Endodermal cell (in vitro differentiated cells): ENCODE data around the gene NR2F2. TPM values are rescaled to one million over a fixed set of nuclear protein-coding genes. Genes with fewer than 3 reads are reported as not detected.

Source experiments
- DNase-seq: peaks from one replicate; pipeline ENCODE4 v3.0.0-alpha.2; 2017
- H3K27ac ChIP-seq: 2 replicates; pipeline ENCODE4 v1.5.1; 2013; ENCODE audit warnings: mild to moderate bottlenecking, low read depth, low read length, moderate library complexity
- H3K27me3 ChIP-seq: 2 replicates; pipeline ENCODE4 v1.6.1; 2013; ENCODE audit warnings: mild to moderate bottlenecking, low read length, moderate library complexity; ENCODE audit not compliant: insufficient read depth, control insufficient read depth, poor library complexity, severe bottlenecking
- H3K36me3 ChIP-seq: 2 replicates; pipeline ENCODE4 v1.7.0; 2013; ENCODE audit warnings: mild to moderate bottlenecking, low read length, moderate library complexity; ENCODE audit not compliant: control insufficient read depth, insufficient read depth
- H3K4me1 ChIP-seq: one replicate; pipeline ENCODE4 v1.7.0; 2013; ENCODE audit warnings: low read length; ENCODE audit not compliant: control insufficient read depth, insufficient read depth
- H3K4me3 ChIP-seq: 2 replicates; pipeline ENCODE4 v1.5.1; 2013; ENCODE audit warnings: mild to moderate bottlenecking, low read length, moderate library complexity
- H3K9ac ChIP-seq: 2 replicates; pipeline ENCODE4 v1.6.1; 2013; ENCODE audit warnings: mild to moderate bottlenecking, low read length, moderate library complexity; ENCODE audit not compliant: poor library complexity, severe bottlenecking; ENCODE audit errors: extremely low read depth
- H3K9me3 ChIP-seq: 2 replicates; pipeline ENCODE4 v1.6.1; 2013; ENCODE audit warnings: mild to moderate bottlenecking, low read length, moderate library complexity; ENCODE audit not compliant: control insufficient read depth
- H3K27ac Mint-ChIP-seq: 2 replicates; pipeline ENCODE4 v1.8.0; 2020; ENCODE audit warnings: mixed read lengths
- H3K27me3 Mint-ChIP-seq: 2 replicates; pipeline ENCODE4 v1.8.0; 2021; ENCODE audit warnings: mild to moderate bottlenecking, mixed read lengths; ENCODE audit not compliant: insufficient read depth
- H3K36me3 Mint-ChIP-seq: 2 replicates; pipeline ENCODE4 v1.8.0; 2020; ENCODE audit warnings: low read depth, mixed read lengths
- H3K4me1 Mint-ChIP-seq: 2 replicates; pipeline ENCODE4 v1.8.0; 2020; ENCODE audit warnings: mixed read lengths
- H3K4me3 Mint-ChIP-seq: 2 replicates; pipeline ENCODE4 v1.8.0; 2020; ENCODE audit warnings: mild to moderate bottlenecking, moderate library complexity, mixed read lengths
- H3K9me3 Mint-ChIP-seq: 2 replicates; pipeline ENCODE4 v1.8.0; 2020; ENCODE audit warnings: mild to moderate bottlenecking, mixed read lengths
- WGBS, 2 experiments: methylation state at CpG; one replicate each; pipeline versions ENCODE4 v1.1.5 to v1.1.7; 2013; ENCODE audit warnings: missing lambda C conversion rate in 2 of 2, mixed read lengths in 1 of 2; ENCODE audit not compliant: insufficient coverage in 1 of 2, insufficient read length in 1 of 2; 5-methylcytosine and 5-hydroxymethylcytosine counted together
- total RNA-seq, 2 donors: library from RNA; stranded (reverse); fragmentation: NEBNext Ultra II Directional in 1 of 2; extraction: Animal tissue kit (Norgen Biotek cat#: 25700) in 1 of 2; gene quantifications; 2 replicates in 1 of 2; 3 replicates in 1 of 2; pipeline ENCODE4 v1.2.1, GENCODE V29; 2021
- TF ChIP-seq, protein P1 (sequence below): fragments of 200-600 bp; sonication (generic); conservative IDR thresholded peaks from 2 replicates; pipeline ENCODE4 v1.5.0; 2021; ENCODE audit warnings: antibody characterized with exemption, mild to moderate bottlenecking

NR2F2 gene
- total RNA-seq, 2 donors from 2014 or later: 0.73 to 3.3 TPM

- DNase-seq: no peak
- Mint-ChIP-seq H3K27me3 (peaks cover 94% of the 10 kb centered on the region), H3K4me1 (peaks cover 55% of the 10 kb centered on the region), H3K36me3 (no peaks in the 10 kb centered on the region), H3K9me3 (peaks cover 1% of the 10 kb centered on the region), H3K27ac (no peak overlapping the region), H3K4me3 (peak overlapping the region; percentile 27)
- H3K27me3 ChIP-seq: peaks cover 90% of the 10 kb centered on the region
- no peak overlapping the region for H3K27ac ChIP-seq
- H3K9me3 ChIP-seq: no peaks in the 10 kb centered on the region
- H3K4me1 ChIP-seq: no peaks in the 10 kb centered on the region
- H3K9ac ChIP-seq: no peak overlapping the region
- TF ChIP-seq, protein P1, sequence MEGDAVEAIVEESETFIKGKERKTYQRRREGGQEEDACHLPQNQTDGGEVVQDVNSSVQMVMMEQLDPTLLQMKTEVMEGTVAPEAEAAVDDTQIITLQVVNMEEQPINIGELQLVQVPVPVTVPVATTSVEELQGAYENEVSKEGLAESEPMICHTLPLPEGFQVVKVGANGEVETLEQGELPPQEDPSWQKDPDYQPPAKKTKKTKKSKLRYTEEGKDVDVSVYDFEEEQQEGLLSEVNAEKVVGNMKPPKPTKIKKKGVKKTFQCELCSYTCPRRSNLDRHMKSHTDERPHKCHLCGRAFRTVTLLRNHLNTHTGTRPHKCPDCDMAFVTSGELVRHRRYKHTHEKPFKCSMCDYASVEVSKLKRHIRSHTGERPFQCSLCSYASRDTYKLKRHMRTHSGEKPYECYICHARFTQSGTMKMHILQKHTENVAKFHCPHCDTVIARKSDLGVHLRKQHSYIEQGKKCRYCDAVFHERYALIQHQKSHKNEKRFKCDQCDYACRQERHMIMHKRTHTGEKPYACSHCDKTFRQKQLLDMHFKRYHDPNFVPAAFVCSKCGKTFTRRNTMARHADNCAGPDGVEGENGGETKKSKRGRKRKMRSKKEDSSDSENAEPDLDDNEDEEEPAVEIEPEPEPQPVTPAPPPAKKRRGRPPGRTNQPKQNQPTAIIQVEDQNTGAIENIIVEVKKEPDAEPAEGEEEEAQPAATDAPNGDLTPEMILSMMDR: no peak
- WGBS, 2 experiments: 7 to 26% methylated on average over 3 to 6 of the region's 6 CpGs
- peak overlapping the region; percentile 61 for H3K4me3 ChIP-seq
- no peaks in the 10 kb centered on the region for H3K36me3 ChIP-seq
Observed at GRCh38 chr15:96335411-96336024, 5.0 kb downstream of the NR2F2 start.

DNA sequence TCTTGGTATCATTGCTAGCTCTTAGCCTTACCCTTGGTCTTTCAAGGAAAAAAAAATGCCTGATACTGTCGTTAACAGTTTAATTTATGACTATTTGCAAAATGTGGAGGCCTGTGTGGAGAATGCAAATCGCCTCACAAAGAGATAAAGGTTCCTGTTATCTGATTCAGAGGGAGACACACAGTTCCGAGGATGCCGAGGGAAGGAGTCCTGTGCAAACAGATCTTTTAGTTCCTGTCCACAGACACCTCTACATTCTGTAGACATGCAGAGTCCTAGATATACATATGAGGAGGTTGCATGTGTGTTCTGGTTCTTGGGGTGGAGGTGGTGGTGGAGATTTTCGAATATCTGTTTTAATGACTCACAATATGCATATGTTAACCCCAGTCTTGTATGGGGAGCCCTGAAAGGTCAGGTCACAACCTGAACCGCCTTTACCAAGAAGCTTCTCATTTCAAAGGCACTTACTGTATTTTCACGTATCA lies 5.7 kb downstream of the NR2F2 start:
- no peaks in the 10 kb centered on the region for H3K36me3 Mint-ChIP-seq
- peaks cover 90% of the 10 kb centered on the region for H3K27me3 ChIP-seq
- WGBS, 2 experiments: 0 to 15% methylated on average over 1 to 7 of the region's 7 CpGs
- no peak for DNase-seq
- peaks cover 1% of the 10 kb centered on the region for H3K9me3 Mint-ChIP-seq
- no peaks in the 10 kb centered on the region for H3K4me1 ChIP-seq
- H3K9me3 ChIP-seq: no peaks in the 10 kb centered on the region
- peaks cover 92% of the 10 kb centered on the region for H3K27me3 Mint-ChIP-seq
- H3K4me3 ChIP-seq: peak overlapping the region; percentile 61
- H3K4me1 Mint-ChIP-seq: peaks cover 55% of the 10 kb centered on the region
- H3K36me3 ChIP-seq: no peaks in the 10 kb centered on the region
- TF ChIP-seq, protein P1: no peak
- peak overlapping the region; percentile 34 for H3K27ac ChIP-seq
- no peak overlapping the region for H3K9ac ChIP-seq
- H3K4me3 Mint-ChIP-seq: peak overlapping the region; percentile 27
- H3K27ac Mint-ChIP-seq: no peak overlapping the region

DNA sequence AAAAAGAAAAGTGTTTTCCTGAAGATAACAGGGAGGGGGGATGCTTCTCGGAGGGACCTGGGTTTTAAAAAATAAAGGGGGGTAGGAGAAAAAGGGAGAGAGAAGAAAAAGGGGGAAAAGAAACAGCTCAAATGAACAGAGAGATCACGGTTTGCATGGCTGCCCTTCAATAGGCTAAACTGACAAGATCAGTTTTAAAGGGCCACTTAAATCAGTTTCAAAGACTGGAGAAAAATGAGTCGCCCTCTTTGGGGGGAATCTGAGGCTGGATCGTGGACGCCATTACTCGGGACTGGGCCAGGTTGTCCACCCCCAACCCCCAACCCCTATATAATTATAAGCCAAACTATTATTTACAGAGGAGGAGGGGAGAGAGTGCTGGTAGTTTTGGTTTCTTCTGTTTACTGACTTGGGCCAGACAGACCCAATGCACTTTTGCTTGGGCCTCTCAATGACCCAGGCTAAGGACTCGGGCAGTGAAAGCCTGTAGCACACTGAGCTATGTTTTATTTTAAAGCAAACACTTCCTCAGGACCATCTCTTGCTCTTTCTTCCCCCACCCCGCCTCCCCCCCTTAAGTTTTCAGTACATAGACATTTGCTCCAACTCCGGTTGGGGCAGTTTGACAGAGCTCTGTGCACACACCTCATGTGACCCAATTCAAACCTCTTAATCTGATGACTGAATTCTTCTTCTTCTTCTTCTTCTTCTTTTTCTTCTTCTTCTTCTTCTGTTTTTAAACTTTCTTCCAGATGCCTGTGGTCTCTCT lies 6.3 kb downstream of the NR2F2 start:
- Histone ChIP-seq H3K27me3 (peaks cover 84% of the 10 kb centered on the region), H3K36me3 (no peaks in the 10 kb centered on the region), H3K9me3 (no peaks in the 10 kb centered on the region), H3K4me3 (peak overlapping the region; percentile 61), H3K27ac (peak overlapping the region; percentile 34), H3K9ac (no peak overlapping the region), H3K4me1 (no peaks in the 10 kb centered on the region)
- TF ChIP-seq, protein P1: no peak
- H3K27ac Mint-ChIP-seq: no peak overlapping the region
- peak; percentile 49 for DNase-seq
- peak overlapping the region; percentile 27 for H3K4me3 Mint-ChIP-seq
- H3K9me3 Mint-ChIP-seq: peaks cover 1% of the 10 kb centered on the region
- peaks cover 93% of the 10 kb centered on the region for H3K27me3 Mint-ChIP-seq
- H3K4me1 Mint-ChIP-seq: peaks cover 58% of the 10 kb centered on the region
- WGBS, 2 experiments: 13 to 15% methylated on average over 4 to 7 of the region's 9 CpGs
- no peaks in the 10 kb centered on the region for H3K36me3 Mint-ChIP-seq
